ENCODE results near the gene XYLT1. TPM values are rescaled to one million over a fixed set of nuclear protein-coding genes. Genes with fewer than 3 reads are reported as not detected.

XYLT1 gene
- total RNA-seq, 4 donors from 2014 or later, result 20.0 to 43.0 (median 27.4) TPM

GRCh38 chr16:17106243-17106791 is 364.4 kb downstream of the XYLT1 start:
- ATAC-seq (ENCODE audit: low FRiP score) (no peak), DNase-seq (ENCODE audit: low spot score) (no peak)

GRCh38 chr16:17105239-17105797 is 365.4 kb downstream of the XYLT1 start:
- TF ChIP-seq CTCF (IDR thresholded peaks at IDR 0.05), result no peak
- ATAC-seq (ENCODE audit: low FRiP score) (no peak), DNase-seq (ENCODE audit: low spot score) (no peak)

More at GRCh38 chr16:17106243-17106791, 364.4 kb downstream of the XYLT1 start:
- TF ChIP-seq CTCF (IDR thresholded peaks at IDR 0.05), result no peak

GRCh38 chr16:17104654-17105053 is 366.1 kb downstream of the XYLT1 start:
- DNase-seq (ENCODE audit: low spot score), result no peak
- ATAC-seq (ENCODE audit: low FRiP score), result no peak
- TF ChIP-seq CTCF (IDR thresholded peaks at IDR 0.05), result no peak

- DNase-seq (ENCODE audit: low spot score) (no peak), ATAC-seq (ENCODE audit: low FRiP score) (no peak)
- no peak for TF ChIP-seq CTCF (IDR thresholded peaks at IDR 0.05)
Measured at GRCh38 chr16:17103216-17103615, 367.5 kb downstream of the XYLT1 start.

- no peak for TF ChIP-seq CTCF (IDR thresholded peaks at IDR 0.05)
- ATAC-seq (ENCODE audit: low FRiP score), result no peak
- no peak for DNase-seq (ENCODE audit: low spot score)
Measured at GRCh38 chr16:17101646-17102045, 369.1 kb downstream of the XYLT1 start.

GRCh38 chr16:17098685-17099084 is 372.1 kb downstream of the XYLT1 start:
- DNase-seq (ENCODE audit: low spot score) (no peak), ATAC-seq (ENCODE audit: low FRiP score) (no peak)
- no peak for TF ChIP-seq CTCF (IDR thresholded peaks at IDR 0.05)

- no peak for TF ChIP-seq CTCF (IDR thresholded peaks at IDR 0.05)
- ATAC-seq (ENCODE audit: low FRiP score) (no peak), DNase-seq (ENCODE audit: low spot score) (no peak)
Measured at GRCh38 chr16:17084130-17084529, 386.6 kb downstream of the XYLT1 start.
